GM21825 (cell line): ENCODE data around the gene LGALS9.

Experiments
- ATAC-seq: cut with Tn5 transposase; IDR thresholded peaks from one replicate; pipeline ENCODE4 v1.9.1; 2021; ENCODE audit warnings: mild to moderate bottlenecking, moderate library complexity; ENCODE audit not compliant: unreplicated experiment

LGALS9 gene

DNA sequence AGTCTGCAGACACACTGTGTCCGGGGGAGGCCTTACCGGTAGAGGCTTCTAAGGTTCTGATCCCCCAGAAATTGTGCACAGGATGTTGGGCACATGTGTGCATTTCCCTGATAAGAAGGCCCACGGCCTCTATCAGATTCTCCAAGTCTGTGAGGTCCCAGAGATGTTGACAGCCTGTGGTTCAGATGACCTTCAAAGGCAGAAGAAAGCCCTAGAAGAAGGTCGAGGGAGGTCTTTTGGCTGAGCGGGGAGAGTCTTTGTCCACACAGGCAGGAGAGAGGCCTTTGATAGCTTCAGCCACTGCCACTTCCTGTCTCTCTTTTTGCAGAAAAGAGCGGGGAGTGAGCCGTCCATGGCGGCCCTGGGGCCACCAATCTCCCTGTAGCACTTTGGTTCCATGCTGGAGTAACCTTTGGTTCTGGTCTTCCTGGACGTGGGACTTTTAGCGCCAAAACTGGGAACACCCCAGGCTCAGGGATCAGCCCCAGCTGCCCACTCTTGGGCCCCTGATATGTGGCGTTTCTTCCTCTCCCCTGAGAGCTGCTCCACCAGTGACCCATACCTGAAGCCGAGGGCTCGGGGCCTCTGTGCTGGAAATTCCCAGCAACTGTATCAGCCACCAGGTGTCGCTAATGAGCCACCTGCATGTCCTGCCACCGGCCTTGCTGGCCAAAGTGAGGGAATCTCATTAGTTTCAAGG, 28.1 kb upstream of the LGALS9 start:
- ATAC-seq: no peak

- no peak for ATAC-seq
Observed at GRCh38 chr17:27603421-27603770, 27.6 kb upstream of the LGALS9 start.

- no peak for ATAC-seq
Observed at GRCh38 chr17:27603880-27604794, 26.9 kb upstream of the LGALS9 start.

GRCh38 chr17:27605409-27605808, 25.6 kb upstream of the LGALS9 start:
- no peak for ATAC-seq

- no peak for ATAC-seq
Observed at GRCh38 chr17:27607521-27608091, 23.4 kb upstream of the LGALS9 start.

GRCh38 chr17:27608328-27609230, 22.4 kb upstream of the LGALS9 start:
- no peak for ATAC-seq

DNA sequence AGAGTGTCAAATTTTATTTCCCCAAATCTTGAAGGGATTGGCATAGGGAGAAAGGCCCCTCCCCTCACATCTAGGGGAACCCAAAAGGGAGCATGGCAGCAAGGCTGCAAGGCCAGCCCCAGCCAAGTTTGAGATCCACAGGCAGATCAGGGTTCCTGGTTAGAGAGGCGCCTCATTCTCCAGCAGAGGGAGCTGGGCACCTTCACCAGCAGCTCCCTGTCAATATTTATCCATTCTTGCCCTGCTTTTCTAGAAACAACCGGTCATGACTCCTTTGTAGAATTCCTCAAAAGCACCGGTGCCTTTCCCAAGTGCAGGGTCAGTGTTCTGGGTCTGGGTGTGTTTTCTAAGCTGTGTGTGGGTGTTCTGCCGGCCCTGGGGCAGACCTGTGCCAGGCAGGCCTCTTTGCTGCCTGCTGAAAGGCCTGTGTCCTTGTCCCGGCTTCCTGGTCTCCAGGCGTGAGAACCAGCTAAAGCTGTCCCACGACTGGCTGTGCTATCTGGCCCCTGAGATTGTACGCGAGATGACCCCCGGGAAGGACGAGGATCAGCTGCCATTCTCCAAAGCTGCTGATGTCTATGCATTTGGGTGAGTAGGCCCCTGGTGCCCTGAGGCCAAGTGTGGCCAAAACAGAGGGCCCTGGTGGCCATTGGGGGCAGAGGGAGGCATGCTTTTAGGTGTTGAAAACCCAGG, 21.2 kb upstream of the LGALS9 start:
- no peak for ATAC-seq

GRCh38 chr17:27610304-27610677, 20.7 kb upstream of the LGALS9 start:
- no peak for ATAC-seq

DNA sequence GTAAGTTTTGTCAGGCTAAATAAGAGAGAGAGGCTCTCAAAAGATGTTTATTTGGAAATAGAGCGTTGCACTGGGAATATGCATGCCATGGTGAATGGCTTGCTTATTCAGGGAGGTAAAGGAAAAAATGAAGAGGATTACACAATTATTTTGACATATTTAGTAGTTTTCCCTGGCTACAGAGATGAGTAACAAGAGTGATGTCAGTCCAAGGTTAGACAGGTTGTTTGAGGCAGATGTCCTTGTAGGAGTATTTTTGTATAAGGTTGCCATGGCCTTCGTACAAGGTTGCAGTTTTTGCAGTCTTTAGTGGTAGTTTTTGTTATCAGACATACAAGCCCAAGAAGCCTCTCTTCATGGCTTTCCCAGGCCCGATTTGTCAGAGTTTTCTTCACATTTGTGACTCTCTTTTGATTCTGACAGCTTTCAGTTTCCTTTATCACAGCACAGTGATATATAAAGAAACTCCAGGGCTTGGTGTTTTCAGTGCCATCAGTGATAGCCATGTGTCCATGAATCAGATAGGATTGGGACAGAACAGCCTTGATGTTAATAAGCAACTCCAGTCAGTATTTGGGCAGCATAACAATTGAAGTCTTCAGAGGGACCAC, 18.7 kb upstream of the LGALS9 start:
- ATAC-seq: no peak

- no peak for ATAC-seq
Observed at GRCh38 chr17:27613433-27613832, 17.6 kb upstream of the LGALS9 start.

DNA sequence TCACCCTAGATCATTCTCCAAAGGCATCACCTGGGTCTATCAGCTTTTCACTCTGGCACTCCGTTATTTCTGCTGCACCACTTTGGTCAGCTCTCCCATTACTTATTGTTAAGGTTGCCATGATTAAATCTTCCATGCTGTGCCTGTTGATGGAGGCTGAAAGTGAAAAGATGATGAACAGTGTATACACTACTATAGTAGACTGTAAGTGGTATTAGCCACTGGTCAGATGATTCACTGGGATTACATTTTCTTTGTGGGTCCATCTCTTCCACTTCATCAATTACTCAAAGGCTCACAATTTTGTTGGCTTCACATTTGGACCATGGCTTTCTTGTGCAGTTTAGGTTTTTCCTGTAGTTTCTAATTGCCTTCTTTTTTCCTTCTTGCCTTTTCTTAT, 15.9 kb upstream of the LGALS9 start:
- ATAC-seq: no peak

GRCh38 chr17:27616414-27616813, 14.6 kb upstream of the LGALS9 start:
- ATAC-seq: no peak

- ATAC-seq: no peak
Observed at GRCh38 chr17:27618417-27618816, 12.6 kb upstream of the LGALS9 start.

DNA sequence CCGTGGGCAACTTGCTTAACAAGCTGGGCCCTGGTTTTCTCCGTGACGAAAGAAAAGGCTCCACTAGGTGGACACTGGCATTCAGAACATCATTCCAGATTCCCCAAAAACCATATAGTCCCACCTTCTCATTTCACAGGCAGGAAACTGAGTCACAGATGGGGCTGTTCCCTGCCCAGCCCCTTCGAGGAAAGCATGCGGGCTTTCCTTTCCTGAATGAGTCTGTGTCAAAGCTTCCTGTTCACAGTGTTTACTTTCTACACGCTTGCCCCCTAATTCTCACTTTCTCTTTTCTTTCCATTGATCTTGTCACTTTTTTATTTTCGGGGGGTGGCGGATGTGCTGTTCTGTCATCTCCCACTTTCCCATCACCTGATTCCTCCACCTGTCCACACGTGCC, 10.3 kb upstream of the LGALS9 start:
- no peak for ATAC-seq

DNA sequence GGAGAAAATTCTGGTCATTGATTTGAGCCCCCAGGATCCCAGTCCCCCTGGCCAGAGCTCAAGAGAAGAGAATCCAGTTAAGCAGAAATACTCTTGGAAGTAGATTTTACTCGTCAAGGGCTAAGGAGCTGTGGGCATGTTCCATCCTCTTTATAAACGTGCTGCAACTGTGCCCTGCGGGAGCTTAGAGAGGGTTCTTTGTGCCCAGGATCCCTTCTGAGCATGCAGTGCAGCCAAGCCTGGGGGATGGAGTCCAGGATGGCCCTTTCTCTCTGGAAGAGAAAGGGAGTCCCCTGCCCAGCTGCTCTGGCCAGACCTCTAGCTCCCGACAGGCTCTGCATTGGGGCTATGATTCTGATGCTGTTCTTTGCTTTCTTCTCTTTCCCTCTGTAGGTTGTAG, 9.5 kb upstream of the LGALS9 start:
- ATAC-seq: no peak

- no peak for ATAC-seq
Observed at GRCh38 chr17:27621942-27622559, 8.9 kb upstream of the LGALS9 start.

DNA sequence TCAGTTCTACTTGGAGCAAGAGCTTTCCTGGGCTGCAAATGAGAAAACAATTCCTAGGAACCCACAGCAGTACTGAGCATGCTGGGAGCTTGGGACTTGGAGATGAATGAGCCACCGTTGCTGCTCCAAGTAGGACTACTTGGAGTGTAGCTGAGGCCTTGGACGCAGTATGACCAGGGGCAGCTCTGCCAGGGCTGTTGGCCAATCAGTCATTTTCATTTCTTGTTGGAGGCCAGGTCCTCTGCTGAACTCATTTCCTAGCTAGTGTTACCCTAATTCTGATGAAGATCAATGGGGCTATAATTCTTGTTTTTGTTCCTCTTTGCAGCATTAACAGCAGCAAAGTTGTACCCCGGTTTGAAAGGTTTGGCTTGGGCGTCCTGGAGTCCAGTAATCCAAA, 8.0 kb upstream of the LGALS9 start:
- no peak for ATAC-seq

DNA sequence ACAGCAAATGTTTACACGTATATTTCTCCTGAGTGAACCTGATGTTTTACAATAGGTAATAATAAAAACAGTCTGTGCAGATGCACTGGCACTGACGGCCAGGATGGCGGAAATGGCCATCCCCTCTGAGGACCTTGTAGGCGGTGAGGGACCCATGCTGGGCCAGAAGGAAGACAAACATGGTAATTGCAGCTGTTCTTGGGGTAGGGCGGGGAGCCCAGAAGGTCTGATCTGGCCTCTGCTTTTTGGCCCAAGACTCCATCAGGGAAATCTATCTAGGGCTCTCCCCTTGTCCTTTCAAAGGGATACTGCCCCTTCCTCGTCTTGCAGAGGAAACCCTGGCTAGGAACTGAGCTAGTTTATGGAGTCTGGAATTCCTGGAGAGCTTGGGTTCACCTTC, 7.4 kb upstream of the LGALS9 start:
- ATAC-seq: no peak

GRCh38 chr17:27624539-27624938, 6.4 kb upstream of the LGALS9 start:
- no peak for ATAC-seq

DNA sequence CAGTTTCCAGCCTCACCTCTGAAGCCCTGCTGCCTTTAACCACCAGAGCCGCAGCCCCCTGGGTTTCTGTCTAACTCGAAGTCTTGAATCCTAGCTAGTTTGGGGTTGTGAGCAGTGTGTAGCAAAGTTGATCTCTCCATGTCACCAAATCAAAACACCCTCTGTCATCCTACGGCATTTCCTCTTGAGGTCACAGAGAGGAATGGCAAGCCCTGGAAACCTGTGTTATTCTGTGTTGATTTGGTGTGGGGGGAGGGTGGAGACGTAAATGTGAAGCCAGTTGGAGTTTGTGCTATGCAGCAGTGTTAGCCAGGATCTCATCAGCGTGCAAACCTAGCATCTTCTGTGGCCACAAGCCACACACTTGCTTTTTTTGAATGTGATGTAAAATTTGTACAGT, 5.1 kb upstream of the LGALS9 start:
- ATAC-seq: no peak
